Brain microvascular endothelial cell (primary cell): ENCODE results near the gene CPEB3.
"Not testable (repeated sequence)": the region's sequence is repeated elsewhere in the genome, so short reads cannot be mapped to it uniquely, and the experiment has no call there.

Source experiments
- DNase-seq: peaks from one replicate; pipeline ENCODE4 v3.0.0-alpha.2; 2020
- H3K27ac ChIP-seq: fragments of 250-450 bp; sonication (Bioruptor Pico); 2 replicates; pipeline ENCODE4 v1.5.1; 2020; ENCODE audit warnings: mild to moderate bottlenecking, moderate library complexity
- H3K27me3 ChIP-seq: fragments of 250-450 bp; sonication (Bioruptor Pico); replicated peaks from 2 replicates; pipeline ENCODE4 v1.5.1; 2020; ENCODE audit warnings: mild to moderate bottlenecking
- H3K36me3 ChIP-seq: fragments of 250-450 bp; sonication (Bioruptor Pico); replicated peaks from 2 replicates; pipeline ENCODE4 v1.5.1; 2020; ENCODE audit warnings: mild to moderate bottlenecking
- H3K4me3 ChIP-seq: 2 replicates; pipeline ENCODE4 v1.5.1; 2011; ENCODE audit warnings: low read depth, mild to moderate bottlenecking, control low read depth, low read length, moderate library complexity
- in situ Hi-C: cut with HindIII; loops from 2 replicates; pipeline ENCODE4 v1.10.0; 2017; ENCODE audit warnings: low sequenced_read_pairs, low pct_ligation_motif_present
- TF ChIP-seq, protein P1 (sequence below): IDR thresholded peaks from 2 replicates; pipeline ENCODE4 v1.5.1; 2011; ENCODE audit warnings: low read depth, mild to moderate bottlenecking, moderate library complexity, low read length, control low read depth, inconsistent platforms; ENCODE audit errors: missing control alignments

CPEB3 gene

DNA sequence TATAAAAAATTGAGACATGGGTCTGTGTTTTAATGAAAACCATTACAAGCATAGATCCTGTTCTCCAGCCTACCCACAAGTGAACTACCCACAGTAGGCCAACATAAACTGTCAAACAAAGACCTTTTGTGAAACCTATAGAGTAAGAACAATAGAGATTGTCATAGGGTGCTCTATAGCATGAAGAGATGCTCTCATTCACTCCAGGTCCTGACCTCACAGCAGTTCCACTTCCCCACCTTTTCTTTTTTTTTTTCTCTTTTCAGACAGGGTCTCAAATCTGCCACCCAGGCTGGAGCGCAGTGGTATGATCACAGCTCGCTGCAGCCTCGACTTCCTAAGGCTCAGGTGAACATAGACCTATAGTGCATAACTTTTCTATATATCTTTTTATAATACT is 72.3 kb downstream of the CPEB3 start:
- H3K36me3 ChIP-seq = no peaks in the 10 kb centered on the region
- TF ChIP-seq, protein P1, sequence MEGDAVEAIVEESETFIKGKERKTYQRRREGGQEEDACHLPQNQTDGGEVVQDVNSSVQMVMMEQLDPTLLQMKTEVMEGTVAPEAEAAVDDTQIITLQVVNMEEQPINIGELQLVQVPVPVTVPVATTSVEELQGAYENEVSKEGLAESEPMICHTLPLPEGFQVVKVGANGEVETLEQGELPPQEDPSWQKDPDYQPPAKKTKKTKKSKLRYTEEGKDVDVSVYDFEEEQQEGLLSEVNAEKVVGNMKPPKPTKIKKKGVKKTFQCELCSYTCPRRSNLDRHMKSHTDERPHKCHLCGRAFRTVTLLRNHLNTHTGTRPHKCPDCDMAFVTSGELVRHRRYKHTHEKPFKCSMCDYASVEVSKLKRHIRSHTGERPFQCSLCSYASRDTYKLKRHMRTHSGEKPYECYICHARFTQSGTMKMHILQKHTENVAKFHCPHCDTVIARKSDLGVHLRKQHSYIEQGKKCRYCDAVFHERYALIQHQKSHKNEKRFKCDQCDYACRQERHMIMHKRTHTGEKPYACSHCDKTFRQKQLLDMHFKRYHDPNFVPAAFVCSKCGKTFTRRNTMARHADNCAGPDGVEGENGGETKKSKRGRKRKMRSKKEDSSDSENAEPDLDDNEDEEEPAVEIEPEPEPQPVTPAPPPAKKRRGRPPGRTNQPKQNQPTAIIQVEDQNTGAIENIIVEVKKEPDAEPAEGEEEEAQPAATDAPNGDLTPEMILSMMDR = no peak
- DNase-seq = no peak
- H3K4me3 ChIP-seq = no peak overlapping the region
- no peak overlapping the region for H3K27ac ChIP-seq
- in situ Hi-C loops = no loop called here
- no peaks in the 10 kb centered on the region for H3K27me3 ChIP-seq

DNA sequence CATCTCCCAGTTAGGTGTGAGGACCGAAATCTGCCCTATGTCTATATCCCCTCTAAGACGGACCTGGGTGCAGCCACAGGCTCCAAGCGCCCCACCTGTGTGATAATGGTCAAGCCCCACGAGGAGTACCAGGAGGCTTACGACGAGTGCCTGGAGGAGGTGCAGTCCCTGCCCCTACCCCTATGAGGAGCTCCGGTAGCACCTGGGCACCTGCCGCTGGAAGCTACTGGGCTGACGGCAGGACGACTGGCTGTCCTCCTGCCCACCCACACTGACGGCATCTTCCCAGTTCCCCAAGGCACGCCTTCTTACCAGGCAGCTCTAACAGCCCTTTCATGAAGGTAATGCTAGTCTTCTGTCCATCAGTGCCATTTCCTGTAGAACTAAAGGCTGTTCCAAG is 74.3 kb downstream of the CPEB3 start:
- H3K27me3 ChIP-seq, H3K27ac ChIP-seq, H3K4me3 ChIP-seq, H3K36me3 ChIP-seq, in situ Hi-C loops, DNase-seq: not testable (repeated sequence)

DNA sequence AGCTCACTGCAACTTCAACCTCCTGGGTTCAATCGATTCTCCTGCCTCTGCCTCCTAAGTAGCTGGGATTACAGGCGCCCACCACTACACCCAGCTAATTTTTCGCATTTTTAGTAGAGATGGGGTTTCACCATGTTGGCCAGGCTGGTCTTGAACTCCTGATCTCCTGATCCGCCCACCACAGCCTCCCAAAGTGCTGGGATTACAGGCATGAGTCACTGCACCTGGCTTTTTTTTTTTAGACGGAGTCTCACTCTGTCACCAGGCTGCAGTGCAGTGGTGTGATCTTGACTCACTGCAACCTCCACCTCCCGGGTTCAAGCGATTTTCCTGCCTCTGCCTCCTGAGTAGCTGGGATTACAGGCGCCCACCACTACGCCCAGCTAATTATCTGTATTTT is 75.7 kb downstream of the CPEB3 start:
- DNase-seq, H3K27me3 ChIP-seq, H3K36me3 ChIP-seq, H3K27ac ChIP-seq, in situ Hi-C loops, H3K4me3 ChIP-seq: not testable (repeated sequence)

DNA sequence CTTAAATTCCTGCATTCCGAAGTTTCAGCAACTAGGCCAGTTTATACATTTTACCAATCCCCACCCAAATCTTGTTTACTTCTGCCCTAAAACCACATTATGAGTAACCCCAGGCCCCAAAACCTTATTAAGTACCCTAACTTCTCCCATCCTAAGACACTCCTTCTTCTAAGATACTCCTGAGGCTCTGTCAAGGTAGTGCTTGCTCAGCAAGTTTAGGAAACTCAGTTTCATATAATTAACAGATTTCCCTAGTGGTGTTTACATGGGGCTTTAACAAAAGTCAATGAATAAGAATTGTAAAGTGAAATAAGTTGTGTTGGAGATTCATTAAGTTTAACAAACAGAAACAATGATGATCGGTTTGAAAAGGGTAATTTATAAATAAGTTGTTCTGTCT is 77.8 kb downstream of the CPEB3 start:
- Histone ChIP-seq H3K36me3 (no peaks in the 10 kb centered on the region), H3K4me3 (no peak overlapping the region), H3K27me3 (no peaks in the 10 kb centered on the region), H3K27ac (no peak overlapping the region)
- in situ Hi-C loops = no loop called here
- TF ChIP-seq, protein P1 = no peak
- no peak for DNase-seq

DNA sequence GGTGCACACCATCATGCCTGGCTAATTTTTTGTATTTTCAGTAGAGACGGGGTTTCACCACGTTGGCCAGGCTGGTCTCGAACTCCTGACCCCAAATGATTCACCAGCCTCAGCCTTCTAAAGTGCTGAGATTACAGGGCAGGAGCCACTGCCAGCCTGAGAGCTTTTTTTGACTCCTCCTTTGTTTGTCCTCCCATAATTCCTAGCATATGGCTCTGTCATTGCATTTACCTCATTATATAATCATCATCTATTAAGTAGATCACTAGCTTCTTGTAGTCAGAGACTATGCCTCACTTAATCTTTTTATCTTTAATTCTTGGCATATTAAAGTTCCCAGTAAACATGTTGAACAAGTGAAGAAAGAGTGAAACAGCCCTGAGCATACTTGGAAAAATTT is 82.1 kb downstream of the CPEB3 start:
- TF ChIP-seq, protein P1 = no peak
- Histone ChIP-seq H3K4me3 (no peak overlapping the region), H3K27me3 (no peaks in the 10 kb centered on the region), H3K27ac (no peak overlapping the region), H3K36me3 (no peaks in the 10 kb centered on the region)
- DNase-seq = peak; percentile 11
- in situ Hi-C loops = no loop called here

DNA sequence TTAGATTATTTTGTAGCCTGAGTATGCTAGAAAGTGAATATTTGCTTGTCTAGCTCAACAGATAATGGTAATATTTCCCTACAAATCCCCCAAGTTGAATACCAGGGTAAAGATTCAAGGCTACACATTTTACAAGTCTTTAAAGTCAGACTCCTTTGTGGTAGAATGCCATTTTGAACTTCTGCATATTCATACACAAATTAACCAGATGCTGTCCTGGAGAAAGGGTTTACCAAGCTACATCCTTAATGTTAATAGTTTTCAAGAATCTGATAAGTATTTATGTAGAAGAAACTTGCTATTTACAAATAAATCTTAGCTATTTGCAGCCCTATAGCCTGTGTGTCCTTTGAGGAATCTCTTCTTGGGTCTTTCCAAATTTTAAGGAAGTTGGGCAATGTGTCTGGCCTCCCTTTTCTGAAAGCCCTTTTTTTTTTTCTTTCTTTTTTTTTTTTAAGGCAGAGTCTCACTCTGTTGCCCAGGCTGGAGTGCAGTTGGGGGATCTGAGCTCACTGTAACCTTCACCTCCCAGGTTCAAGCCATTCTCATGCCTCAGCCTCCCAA is 82.6 kb downstream of the CPEB3 start:
- H3K27ac ChIP-seq = no peak overlapping the region
- no peak overlapping the region for H3K4me3 ChIP-seq
- TF ChIP-seq, protein P1 = no peak
- no peaks in the 10 kb centered on the region for H3K27me3 ChIP-seq
- no peaks in the 10 kb centered on the region for H3K36me3 ChIP-seq
- in situ Hi-C loops = no loop called here
- no peak for DNase-seq

DNA sequence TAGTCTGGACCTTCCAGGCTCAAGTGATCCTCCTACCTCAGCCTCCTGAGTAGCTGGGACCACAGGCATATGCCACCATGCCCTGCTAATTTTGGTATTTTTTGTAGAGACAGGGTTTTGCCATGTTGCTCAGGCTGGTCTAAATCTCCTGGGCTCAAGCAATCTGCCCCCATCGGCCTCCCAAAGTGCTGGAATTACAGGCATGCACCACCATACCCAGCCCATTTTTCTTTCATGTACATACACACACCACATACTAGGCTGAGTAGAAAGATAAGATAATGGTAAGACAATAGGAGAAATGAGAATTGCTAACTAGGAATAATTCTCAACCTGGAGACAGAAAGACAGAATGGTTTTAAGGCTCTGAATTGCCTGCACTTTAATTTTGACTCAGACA is 83.8 kb downstream of the CPEB3 start:
- no peak overlapping the region for H3K4me3 ChIP-seq
- DNase-seq = no peak
- H3K27ac ChIP-seq = no peak overlapping the region
- TF ChIP-seq, protein P1 = no peak
- in situ Hi-C loops = no loop called here
- no peaks in the 10 kb centered on the region for H3K27me3 ChIP-seq
- no peaks in the 10 kb centered on the region for H3K36me3 ChIP-seq
